ENCODE measurements around the gene HGD. TPM values are rescaled to one million over a fixed set of nuclear protein-coding genes. Genes with fewer than 3 reads are reported as not detected.

HGD gene
- total and polyA plus RNA-seq, 10 of the 15 experiments (the other 5 are each of a cell fraction or from before 2014, with no cell fraction given) = 0.18 to 0.81 (median 0.40) TPM; not detected in 6

- Histone ChIP-seq H4K20me1 (ENCODE audit: control insufficient read depth, insufficient read depth) (no peaks in the 10 kb centered on the region), H3K4me1 (ENCODE audit: control insufficient read depth, insufficient read depth, low read length) (no peaks in the 10 kb centered on the region), H3K27me3 (replicated peaks in 1 of 2; ENCODE audit: control insufficient read depth in 2 of 2, insufficient read depth in 2 of 2, low read length in 1 of 2) (no peaks in the 10 kb centered on the region), H3K4me3 (no peak overlapping the region), H3K27ac (ENCODE audit: control insufficient read depth, insufficient read depth) (no peak overlapping the region), H3K9me3 (replicated peaks; ENCODE audit: control insufficient read depth, insufficient read depth, low read length) (peaks cover 6% of the 10 kb centered on the region; the same call in 2 of the 3 replicates), H3K4me2 (ENCODE audit: control insufficient read depth, insufficient read depth) (no peak overlapping the region), H2AFZ (ENCODE audit: control insufficient read depth, low read depth, low read length) (no peak overlapping the region), H3K36me3 (ENCODE audit: control insufficient read depth in 2 of 2, insufficient read depth in 2 of 2, low read length in 1 of 2) (no peaks in the 10 kb centered on the region), H3K79me2 (ENCODE audit: control insufficient read depth, insufficient read depth, low read length) (no peaks in the 10 kb centered on the region), H3K9ac (ENCODE audit: control insufficient read depth, insufficient read depth, low read length) (no peak overlapping the region)
- no TSS peak for BruUV-seq (replicated peaks)
- in situ Hi-C loops (cut with MboI) (no loop called here), intact Hi-C loops (cut with micrococcal nuclease; ENCODE audit: unreplicated experiment) (loop anchor here (5.0 kb wide), 1 partner anchor 175 kb away; no protein-coding TSS in a partner anchor)
- 13% methylated on average over 3 of the region's 3 CpGs for WGBS (ENCODE audit: insufficient coverage, insufficient replicate concordance, low lambda C conversion rate, missing lambda C conversion rate)
- ChIA-PET POLR2A (no interaction called here), CTCF (interaction anchor here (1.2 to 2.0 kb wide), 2 partner anchors 166 to 173 kb away, joined by 3 to 12 read pairs; no protein-coding TSS in a partner anchor), SMC1A (ENCODE audit: uncharacterized antibody, unreplicated experiment) (interaction anchor here (1.0 to 1.4 kb wide), 5 partner anchors 8 to 173 kb away, joined by 3 to 8 read pairs (median 6); no protein-coding TSS in a partner anchor), RAD21 (ENCODE audit: unreplicated experiment) (interaction anchor here (0.7 to 1.7 kb wide), 4 partner anchors 11 to 172 kb away, joined by 3 to 14 read pairs (median 3); partner anchors contain the start of gene NDUFB4)
- no peak for FAIRE-seq
- no peak for DNase-seq (ENCODE audit: low read depth, low spot score)
- no peak; the same call in 2 of the 3 replicates for ATAC-seq
- TF ChIP-seq SKIL (IDR thresholded peaks at IDR 0.05; ENCODE audit: low read depth, poor library complexity, severe bottlenecking) = no peak
- TF ChIP-seq CHD4 (IDR thresholded peaks at IDR 0.05) = no peak
- TF ChIP-seq CBX5 (IDR thresholded peaks at IDR 0.05; ENCODE audit: low read depth) = no peak
- TF ChIP-seq MTA2 (IDR thresholded peaks at IDR 0.05; ENCODE audit: low read depth) = peak; percentile 24; the same call in 1 of the 2 replicates
- no peak for TF ChIP-seq WRNIP1 (IDR thresholded peaks at IDR 0.05; ENCODE audit: borderline replicate concordance, low read depth, low read length)
- TF ChIP-seq E4F1 (IDR thresholded peaks at IDR 0.05; ENCODE audit: borderline replicate concordance, partially characterized antibody) = no peak
- TF ChIP-seq ETV6 (conservative IDR thresholded peaks at IDR 0.05 in 1 of 2, IDR thresholded peaks at IDR 0.05 in 1 of 2; ENCODE audit: borderline replicate concordance in 1 of 2, low read depth in 1 of 2) = no peak
- 0 out of 2 replicates have a peak, but pooled peaks have one; percentile 17 for TF ChIP-seq NR2F1 (conservative IDR thresholded peaks at IDR 0.05)
- TF ChIP-seq RUNX3 (IDR thresholded peaks at IDR 0.05; ENCODE audit: low read length) = peak; percentile 26; the same call in 1 of the 2 replicates
- 0 out of 2 replicates have a peak, but pooled peaks have one; percentile 62 for TF ChIP-seq RELB (IDR thresholded peaks at IDR 0.05; ENCODE audit: low read depth)
- TF ChIP-seq CHD2 (IDR thresholded peaks at IDR 0.05; ENCODE audit: borderline replicate concordance, low read depth, low read length) = no peak
- no peak for TF ChIP-seq RAD51 (IDR thresholded peaks at IDR 0.05)
- TF ChIP-seq BCLAF1 (IDR thresholded peaks at IDR 0.05) = no peak
- TF ChIP-seq ZNF207 (IDR thresholded peaks at IDR 0.05; ENCODE audit: borderline replicate concordance) = no peak
Observed at GRCh38 chr3:120622457-120622856, 59.6 kb downstream of the HGD start.

Data from GM12878 (cell line).